ENCODE data around the gene MTHFD1L. TPM values are rescaled to one million over a fixed set of nuclear protein-coding genes. Genes with fewer than 3 reads are reported as not detected.

The MTHFD1L gene
- total and polyA plus RNA-seq, 9 of the 15 experiments (the other 6 are each of a cell fraction or from before 2014, with no cell fraction given) = 20.9 to 128 (median 61.0) TPM

- TF ChIP-seq KLF13 (tag; IDR thresholded peaks at IDR 0.05; ENCODE audit: borderline replicate concordance, low read depth) (no peak), ZNF124 (CRISPR knock-in tag; IDR thresholded peaks at IDR 0.05) (no peak), ELF4 (CRISPR knock-in tag; IDR thresholded peaks at IDR 0.05) (no peak), MEF2A (IDR thresholded peaks at IDR 0.05; ENCODE audit: control insufficient read depth, low read depth, low read length) (no peak), DDX20 (tag; IDR thresholded peaks at IDR 0.05; ENCODE audit: low read depth) (no peak), NUFIP1 (IDR thresholded peaks at IDR 0.05; ENCODE audit: partially characterized antibody) (no peak), MYC (IDR thresholded peaks at IDR 0.05; ENCODE audit: low read depth, low read length) (no peak), MYC (CRISPR knock-in tag; IDR thresholded peaks at IDR 0.05; ENCODE audit: borderline replicate concordance, low read depth) (no peak), JUND (IDR thresholded peaks at IDR 0.05; ENCODE audit: borderline replicate concordance, low read depth, low read length) (no peak), JUND (tag; IDR thresholded peaks at IDR 0.05; ENCODE audit: borderline replicate concordance, low read depth, low read length) (no peak)
- no peaks in the 10 kb centered on the region for H3K79me2 ChIP-seq (ENCODE audit: control insufficient read depth, insufficient read depth, low read length)
- H3K27me3 ChIP-seq (ENCODE audit: control insufficient read depth in 2 of 2, insufficient read depth in 2 of 2, low read length in 2 of 2) = peaks cover 49 to 56% of the 10 kb centered on the region in 2 experiments
- 0% methylated on average over 6 of the region's 6 CpGs for WGBS (ENCODE audit: insufficient coverage, low coverage, missing lambda C conversion rate)
- FAIRE-seq (no peak), DNase-seq (ENCODE audit: extremely low read depth in 1 of 4, low spot score in 3 of 4) (no peak), ATAC-seq (no peak)
- no peaks in the 10 kb centered on the region for H3K36me3 ChIP-seq (ENCODE audit: control insufficient read depth, insufficient read depth, low read length)
- peaks cover 0 to 2% of the 10 kb centered on the region in 2 experiments; a peak in 1 of 5 replicates for H3K4me1 ChIP-seq (replicated peaks in 1 of 2; ENCODE audit: control insufficient read depth in 2 of 2, insufficient read depth in 2 of 2, low read length in 2 of 2)
- H3K9me3 ChIP-seq (replicated peaks; ENCODE audit: control insufficient read depth, insufficient read depth, low read depth, low read length) = no peaks in the 10 kb centered on the region
- H2AFZ ChIP-seq (ENCODE audit: low read depth, low read length) = no peak overlapping the region
- no peaks in the 10 kb centered on the region for H3K9me1 ChIP-seq (ENCODE audit: control insufficient read depth, insufficient read depth, low read length)
- ChIA-PET CTCF (ENCODE audit: low intra/inter-chr PET ratio) (no interaction called here), POLR2A (no interaction called here)
- no peak overlapping the region for H3K9ac ChIP-seq (ENCODE audit: insufficient read depth in 1 of 2, low read depth in 2 of 2, low read length in 2 of 2)
- H3K27ac ChIP-seq (ENCODE audit: extremely low read depth, low read depth, low read length) = no peak overlapping the region
- in situ Hi-C loops (cut with MboI) = no loop called here
- H3K4me2 ChIP-seq (ENCODE audit: insufficient read depth, low read length) = no peak overlapping the region
- intact Hi-C loops (cut with micrococcal nuclease) = no loop called here
- no peaks in the 10 kb centered on the region for H4K20me1 ChIP-seq (replicated peaks; ENCODE audit: control insufficient read depth, insufficient read depth, low read length)
- H3K4me3 ChIP-seq = no peak overlapping the region
- BruUV-seq (replicated peaks) = no TSS peak
These were observed 272.0 kb downstream of the MTHFD1L start for GRCh38 chr6:151137542-151137941.

All from K562 (cell line).